ENCODE results near the gene UNC119B. TPM values are rescaled to one million over a fixed set of nuclear protein-coding genes. Genes with fewer than 3 reads are reported as not detected.

The UNC119B gene
- total and polyA plus RNA-seq, 4 donors, result 3.8 to 24.8 (median 11.8) TPM

DNA sequence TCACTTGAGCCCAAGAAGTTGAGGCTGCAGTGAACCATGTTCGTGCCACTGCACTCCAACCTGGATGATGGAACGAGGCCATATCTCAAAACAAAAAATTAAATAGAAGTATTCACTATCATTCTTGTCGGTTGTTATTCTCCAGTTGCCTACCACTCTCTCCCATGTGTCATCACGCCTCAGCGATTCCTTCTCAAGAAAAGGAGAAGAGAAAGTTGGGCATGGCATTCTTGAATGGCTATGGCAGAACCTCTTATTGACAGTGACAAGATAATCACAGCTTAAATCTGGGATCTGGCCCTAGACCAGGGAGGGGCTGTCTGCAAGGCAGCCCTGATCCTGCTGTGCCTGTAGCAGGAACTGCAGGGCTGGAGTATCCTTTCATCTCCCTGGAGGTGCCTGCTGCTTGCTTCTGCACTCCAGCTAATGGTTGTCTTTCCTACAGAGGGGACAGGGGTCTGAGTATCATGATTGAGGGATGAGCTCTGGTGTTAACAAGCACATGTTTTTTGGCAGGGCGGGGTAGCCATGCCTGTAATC is 36.1 kb upstream of the UNC119B start:
- DNase-seq (ENCODE audit: low spot score), result no peak
- Histone ChIP-seq H3K27me3 (ENCODE audit: control insufficient read depth in 4 of 4, insufficient read depth in 4 of 4, low read length in 3 of 4) (no peaks in the 10 kb centered on the region), H3K36me3 (ENCODE audit: control insufficient read depth in 4 of 4, insufficient read depth in 3 of 4, low read depth in 1 of 4, low read length in 3 of 4) (no peaks in the 10 kb centered on the region), H3K27ac (ENCODE audit: low read depth in 1 of 2, low read length in 2 of 2) (no peak overlapping the region), H3K4me3 (ENCODE audit: low read depth in 1 of 3, low read length in 3 of 3) (no peak overlapping the region), H3K4me1 (ENCODE audit: control insufficient read depth in 4 of 4, insufficient read depth in 4 of 4, low read length in 3 of 4) (no peaks in the 10 kb centered on the region), H3K9ac (ENCODE audit: low read depth in 1 of 2, low read length in 2 of 2) (no peak overlapping the region), H3K9me3 (ENCODE audit: control insufficient read depth in 4 of 4, low read length in 3 of 4) (no peaks in the 10 kb centered on the region)
- TF ChIP-seq FOXA1 (IDR thresholded peaks at IDR 0.05) (no peak), HNF4G (IDR thresholded peaks at IDR 0.05) (no peak), NR2F2 (IDR thresholded peaks at IDR 0.05) (no peak), GABPA (IDR thresholded peaks at IDR 0.05 in 1 of 2, conservative IDR thresholded peaks at IDR 0.05 in 1 of 2) (no peak), FOXA2 (IDR thresholded peaks at IDR 0.05) (no peak), RAD21 (IDR thresholded peaks at IDR 0.05) (no peak), RXRA (IDR thresholded peaks at IDR 0.05) (no peak), SP1 (IDR thresholded peaks at IDR 0.05) (no peak), TAF1 (conservative IDR thresholded peaks at IDR 0.05) (no peak), HNF4A (conservative IDR thresholded peaks at IDR 0.05) (no peak), JUND (IDR thresholded peaks at IDR 0.05) (no peak), EGR1 (IDR thresholded peaks at IDR 0.05; ENCODE audit: low read depth in 2 of 2) (no peak)
- TF ChIP-seq, protein P1, sequence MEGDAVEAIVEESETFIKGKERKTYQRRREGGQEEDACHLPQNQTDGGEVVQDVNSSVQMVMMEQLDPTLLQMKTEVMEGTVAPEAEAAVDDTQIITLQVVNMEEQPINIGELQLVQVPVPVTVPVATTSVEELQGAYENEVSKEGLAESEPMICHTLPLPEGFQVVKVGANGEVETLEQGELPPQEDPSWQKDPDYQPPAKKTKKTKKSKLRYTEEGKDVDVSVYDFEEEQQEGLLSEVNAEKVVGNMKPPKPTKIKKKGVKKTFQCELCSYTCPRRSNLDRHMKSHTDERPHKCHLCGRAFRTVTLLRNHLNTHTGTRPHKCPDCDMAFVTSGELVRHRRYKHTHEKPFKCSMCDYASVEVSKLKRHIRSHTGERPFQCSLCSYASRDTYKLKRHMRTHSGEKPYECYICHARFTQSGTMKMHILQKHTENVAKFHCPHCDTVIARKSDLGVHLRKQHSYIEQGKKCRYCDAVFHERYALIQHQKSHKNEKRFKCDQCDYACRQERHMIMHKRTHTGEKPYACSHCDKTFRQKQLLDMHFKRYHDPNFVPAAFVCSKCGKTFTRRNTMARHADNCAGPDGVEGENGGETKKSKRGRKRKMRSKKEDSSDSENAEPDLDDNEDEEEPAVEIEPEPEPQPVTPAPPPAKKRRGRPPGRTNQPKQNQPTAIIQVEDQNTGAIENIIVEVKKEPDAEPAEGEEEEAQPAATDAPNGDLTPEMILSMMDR (IDR thresholded peaks at IDR 0.05; ENCODE audit: low read depth, low read length, missing input control), result no peak
- TF ChIP-seq, protein P2, sequence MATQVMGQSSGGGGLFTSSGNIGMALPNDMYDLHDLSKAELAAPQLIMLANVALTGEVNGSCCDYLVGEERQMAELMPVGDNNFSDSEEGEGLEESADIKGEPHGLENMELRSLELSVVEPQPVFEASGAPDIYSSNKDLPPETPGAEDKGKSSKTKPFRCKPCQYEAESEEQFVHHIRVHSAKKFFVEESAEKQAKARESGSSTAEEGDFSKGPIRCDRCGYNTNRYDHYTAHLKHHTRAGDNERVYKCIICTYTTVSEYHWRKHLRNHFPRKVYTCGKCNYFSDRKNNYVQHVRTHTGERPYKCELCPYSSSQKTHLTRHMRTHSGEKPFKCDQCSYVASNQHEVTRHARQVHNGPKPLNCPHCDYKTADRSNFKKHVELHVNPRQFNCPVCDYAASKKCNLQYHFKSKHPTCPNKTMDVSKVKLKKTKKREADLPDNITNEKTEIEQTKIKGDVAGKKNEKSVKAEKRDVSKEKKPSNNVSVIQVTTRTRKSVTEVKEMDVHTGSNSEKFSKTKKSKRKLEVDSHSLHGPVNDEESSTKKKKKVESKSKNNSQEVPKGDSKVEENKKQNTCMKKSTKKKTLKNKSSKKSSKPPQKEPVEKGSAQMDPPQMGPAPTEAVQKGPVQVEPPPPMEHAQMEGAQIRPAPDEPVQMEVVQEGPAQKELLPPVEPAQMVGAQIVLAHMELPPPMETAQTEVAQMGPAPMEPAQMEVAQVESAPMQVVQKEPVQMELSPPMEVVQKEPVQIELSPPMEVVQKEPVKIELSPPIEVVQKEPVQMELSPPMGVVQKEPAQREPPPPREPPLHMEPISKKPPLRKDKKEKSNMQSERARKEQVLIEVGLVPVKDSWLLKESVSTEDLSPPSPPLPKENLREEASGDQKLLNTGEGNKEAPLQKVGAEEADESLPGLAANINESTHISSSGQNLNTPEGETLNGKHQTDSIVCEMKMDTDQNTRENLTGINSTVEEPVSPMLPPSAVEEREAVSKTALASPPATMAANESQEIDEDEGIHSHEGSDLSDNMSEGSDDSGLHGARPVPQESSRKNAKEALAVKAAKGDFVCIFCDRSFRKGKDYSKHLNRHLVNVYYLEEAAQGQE (IDR thresholded peaks at IDR 0.05), result no peak
- TF ChIP-seq, protein P3, sequence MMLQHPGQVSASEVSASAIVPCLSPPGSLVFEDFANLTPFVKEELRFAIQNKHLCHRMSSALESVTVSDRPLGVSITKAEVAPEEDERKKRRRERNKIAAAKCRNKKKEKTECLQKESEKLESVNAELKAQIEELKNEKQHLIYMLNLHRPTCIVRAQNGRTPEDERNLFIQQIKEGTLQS (IDR thresholded peaks at IDR 0.05), result no peak
- TF ChIP-seq, protein P4, sequence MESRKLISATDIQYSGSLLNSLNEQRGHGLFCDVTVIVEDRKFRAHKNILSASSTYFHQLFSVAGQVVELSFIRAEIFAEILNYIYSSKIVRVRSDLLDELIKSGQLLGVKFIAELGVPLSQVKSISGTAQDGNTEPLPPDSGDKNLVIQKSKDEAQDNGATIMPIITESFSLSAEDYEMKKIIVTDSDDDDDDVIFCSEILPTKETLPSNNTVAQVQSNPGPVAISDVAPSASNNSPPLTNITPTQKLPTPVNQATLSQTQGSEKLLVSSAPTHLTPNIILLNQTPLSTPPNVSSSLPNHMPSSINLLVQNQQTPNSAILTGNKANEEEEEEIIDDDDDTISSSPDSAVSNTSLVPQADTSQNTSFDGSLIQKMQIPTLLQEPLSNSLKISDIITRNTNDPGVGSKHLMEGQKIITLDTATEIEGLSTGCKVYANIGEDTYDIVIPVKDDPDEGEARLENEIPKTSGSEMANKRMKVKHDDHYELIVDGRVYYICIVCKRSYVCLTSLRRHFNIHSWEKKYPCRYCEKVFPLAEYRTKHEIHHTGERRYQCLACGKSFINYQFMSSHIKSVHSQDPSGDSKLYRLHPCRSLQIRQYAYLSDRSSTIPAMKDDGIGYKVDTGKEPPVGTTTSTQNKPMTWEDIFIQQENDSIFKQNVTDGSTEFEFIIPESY (IDR thresholded peaks at IDR 0.05), result no peak
- 86% methylated on average over 6 of the region's 6 CpGs for WGBS

Data from liver (tissue), 9 donors.